Erythroblast (primary cell): ENCODE results near the gene ZNF730.
"Not testable (repeated sequence)": the region's sequence is repeated elsewhere in the genome, so short reads cannot be mapped to it uniquely, and the experiment has no call there.

Experiments
- DNase-seq, 2 experiments: peaks; one replicate each; lab custom pipeline; 2025; lab: John Stamatoyannopoulos, UW
- GATA1 ChIP-seq: IDR thresholded peaks from 2 replicates; pipeline ENCODE4 v1.6.1; 2011; ENCODE audit warnings: low read depth, mild to moderate bottlenecking, control low read depth, low read length, moderate library complexity
- POLR2A ChIP-seq: IDR thresholded peaks from 2 replicates; pipeline ENCODE4 v1.6.1; 2011; ENCODE audit warnings: mild to moderate bottlenecking, low read length

The ZNF730 gene

GRCh38 chr19:23116802-23117571 lies at the start of gene ZNF730:
Gene ZNF730, plus strand, starts transcription at chr19:23117025. Its CDS starts 149 bp downstream, at chr19:23117174.
- DNase-seq = peak; percentile 85 to 88
- TF ChIP-seq GATA1 (no peak), POLR2A (peak; percentile 28)

- TF ChIP-seq POLR2A (no peak), GATA1 (no peak)
- DNase-seq = peak; percentile 35 to 39
Measured at GRCh38 chr19:23070353-23071146, 46.3 kb upstream of the ZNF730 start.

- DNase-seq = no peak
- no peak for TF ChIP-seq POLR2A
- no peak for TF ChIP-seq GATA1
Measured at GRCh38 chr19:23071147-23071511, 45.7 kb upstream of the ZNF730 start.

- peak; percentile 50 to 69 for DNase-seq
- TF ChIP-seq POLR2A (peak; percentile 19), GATA1 (no peak)
Measured at GRCh38 chr19:23075031-23075733, 41.6 kb upstream of the ZNF730 start.

GRCh38 chr19:23077776-23078175 lies 39.0 kb upstream of the ZNF730 start:
- not testable (repeated sequence) for DNase-seq

- TF ChIP-seq GATA1 = no peak
- TF ChIP-seq POLR2A = no peak
- DNase-seq = no peak
Measured at GRCh38 chr19:23093832-23094231, 23.0 kb upstream of the ZNF730 start.

GRCh38 chr19:23095418-23095817 lies 21.4 kb upstream of the ZNF730 start:
- TF ChIP-seq GATA1 = no peak
- no peak for TF ChIP-seq POLR2A
- DNase-seq = no peak

- no peak for DNase-seq
- TF ChIP-seq GATA1 (no peak), POLR2A (no peak)
Measured at GRCh38 chr19:23098286-23098685, 18.5 kb upstream of the ZNF730 start.

- TF ChIP-seq POLR2A (no peak), GATA1 (no peak)
- peak in 1 of 2 experiments; percentile 33 for DNase-seq
Measured at GRCh38 chr19:23098988-23099387, 17.8 kb upstream of the ZNF730 start.

GRCh38 chr19:23099966-23100365 lies 16.9 kb upstream of the ZNF730 start:
- TF ChIP-seq POLR2A (no peak), GATA1 (no peak)
- no peak for DNase-seq

GRCh38 chr19:23101241-23101640 lies 15.6 kb upstream of the ZNF730 start:
- TF ChIP-seq GATA1 (no peak), POLR2A (no peak)
- DNase-seq = no peak

- no peak for TF ChIP-seq GATA1
- TF ChIP-seq POLR2A = no peak
- DNase-seq = no peak
Measured at GRCh38 chr19:23118400-23118799, 1.6 kb downstream of the ZNF730 start.

- DNase-seq = not testable (repeated sequence)
Measured at GRCh38 chr19:23134211-23134610, 17.4 kb downstream of the ZNF730 start.
